ENCODE data around the gene BMPR1B. TPM values are rescaled to one million over a fixed set of nuclear protein-coding genes. Genes with fewer than 3 reads are reported as not detected.

Gene BMPR1B
- total RNA-seq: 0.09 and 0.47 TPM in 2 replicates

DNA sequence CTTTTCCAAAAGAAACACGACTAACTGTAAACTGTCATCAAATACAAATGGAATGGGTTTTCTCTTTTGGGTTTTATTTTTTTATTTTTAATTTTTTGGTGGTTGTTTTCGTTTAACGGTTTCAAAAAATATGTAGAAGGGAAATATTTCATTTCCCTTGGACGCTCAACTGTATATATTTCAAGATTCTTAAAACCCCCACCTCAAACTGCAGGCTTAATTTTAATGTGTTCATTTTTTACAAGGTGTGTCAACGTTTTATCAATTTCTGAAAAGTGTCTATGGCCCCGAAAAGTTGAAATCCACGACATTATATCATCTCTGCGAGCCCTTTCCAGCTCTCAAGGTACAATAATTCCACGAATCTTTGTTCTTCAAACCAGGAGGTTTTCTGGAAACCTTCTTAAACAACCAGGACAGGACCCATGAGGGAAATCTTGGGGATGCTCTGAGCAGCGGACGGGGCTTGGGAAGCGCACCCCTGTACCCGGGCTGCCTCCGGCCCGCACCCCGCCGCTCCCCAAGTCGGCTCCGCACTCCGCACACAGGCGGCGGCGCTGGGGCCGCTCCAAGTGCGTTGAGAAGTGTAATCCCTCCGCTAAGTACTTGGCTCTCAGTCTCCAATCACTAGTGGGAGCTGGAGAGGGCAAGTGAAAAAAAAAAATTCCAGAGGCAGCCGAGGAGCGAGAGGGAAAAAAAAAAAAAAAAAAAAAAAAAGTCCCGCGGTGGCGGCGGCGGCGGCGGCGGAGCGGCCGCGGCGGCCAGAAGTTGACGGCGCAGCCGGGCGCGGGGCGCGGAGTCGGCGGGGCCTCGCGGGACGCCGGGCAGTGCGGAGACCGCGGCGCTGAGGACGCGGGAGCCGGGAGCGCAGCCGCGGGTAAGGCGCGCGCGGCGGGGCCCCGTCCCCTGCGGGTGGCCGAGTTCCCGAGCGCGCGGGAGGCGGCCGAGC, at the start of gene BMPR1B:
Gene BMPR1B (plus strand): TSS at position 764 of the 949 bp plus-strand sequence. CDS start 346,470 bp downstream, outside the sequence.

